HEK293 (cell line): ENCODE measurements around the gene CENPX.
A peak's percentile ranks its signal among the peaks of the same experiment; 100 is the strongest.

Source experiments
- GFI1B ChIP-seq: fragments of 450-650 bp; formaldehyde crosslinking; IDR thresholded peaks from 2 replicates; pipeline ENCODE4 v1.5.1; 2016; ENCODE audit warnings: missing biosample characterization, missing genetic modification characterization
- GLIS2 ChIP-seq: fragments of 450-650 bp; formaldehyde crosslinking; IDR thresholded peaks from 2 replicates; pipeline ENCODE4 v1.5.1; 2016; ENCODE audit warnings: missing biosample characterization, missing genetic modification characterization
- HOXA7 ChIP-seq: sonication (generic); formaldehyde crosslinking; IDR thresholded peaks from 2 replicates; pipeline ENCODE4 v1.8.1; 2022; ENCODE audit warnings: missing genetic modification reagents, borderline replicate concordance
- HOXD13 ChIP-seq: sonication (generic); formaldehyde crosslinking; IDR thresholded peaks from 2 replicates; pipeline ENCODE4 v1.8.0; 2022; ENCODE audit warnings: missing genetic modification reagents, borderline replicate concordance
- IKZF3 ChIP-seq: fragments of 450-650 bp; IDR thresholded peaks from 2 replicates; pipeline ENCODE4 v1.5.0; 2018; ENCODE audit warnings: missing biosample characterization, mild to moderate bottlenecking, missing genetic modification characterization, moderate library complexity
- KLF10 ChIP-seq: fragments of 450-650 bp; IDR thresholded peaks from 2 replicates; pipeline ENCODE4 v1.5.1; 2018; ENCODE audit warnings: missing biosample characterization, mild to moderate bottlenecking, missing genetic modification characterization
- PRDM1 ChIP-seq: fragments of 450-650 bp; formaldehyde crosslinking; IDR thresholded peaks from 2 replicates; pipeline ENCODE4; 2016; ENCODE audit warnings: missing biosample characterization, missing genetic modification characterization
- SP7 ChIP-seq: fragments of 450-650 bp; formaldehyde crosslinking; IDR thresholded peaks from 2 replicates; pipeline ENCODE4 v1.5.1; 2016; ENCODE audit warnings: missing biosample characterization, missing genetic modification characterization
- ZBTB7A ChIP-seq: fragments of 450-650 bp; formaldehyde crosslinking; IDR thresholded peaks from 2 replicates; pipeline ENCODE4 v1.5.1; 2016; ENCODE audit warnings: low read depth, missing biosample characterization, missing genetic modification characterization
- ZEB2 ChIP-seq: fragments of 450-650 bp; formaldehyde crosslinking; IDR thresholded peaks from 2 replicates; pipeline ENCODE4 v1.5.1; 2016; ENCODE audit warnings: missing biosample characterization, missing genetic modification characterization
- ZNF169 ChIP-seq: fragments of 450-650 bp; formaldehyde crosslinking; IDR thresholded peaks from 2 replicates; pipeline ENCODE4 v1.5.1; 2016; ENCODE audit warnings: missing biosample characterization, missing genetic modification characterization
- ZNF211 ChIP-seq: fragments of 450-650 bp; formaldehyde crosslinking; IDR thresholded peaks from 2 replicates; pipeline ENCODE4 v1.5.1; 2016; ENCODE audit warnings: low read depth, missing biosample characterization, missing genetic modification characterization
- ZNF221 ChIP-seq: fragments of 450-650 bp; formaldehyde crosslinking; IDR thresholded peaks from 2 replicates; pipeline ENCODE4 v1.5.1; 2017; ENCODE audit warnings: missing biosample characterization, missing genetic modification characterization, borderline replicate concordance
- ZNF239 ChIP-seq: fragments of 450-650 bp; formaldehyde crosslinking; IDR thresholded peaks from 2 replicates; pipeline ENCODE4 v1.5.1; 2016; ENCODE audit warnings: missing biosample characterization, missing genetic modification characterization
- ZNF473 ChIP-seq: fragments of 450-650 bp; formaldehyde crosslinking; IDR thresholded peaks from 2 replicates; pipeline ENCODE4 v1.5.1; 2017; ENCODE audit warnings: missing biosample characterization, missing genetic modification characterization
- ZNF596 ChIP-seq: fragments of 450-650 bp; IDR thresholded peaks from 2 replicates; pipeline ENCODE4 v1.5.0; 2018; ENCODE audit warnings: missing biosample characterization, mild to moderate bottlenecking, missing genetic modification characterization, moderate library complexity
- ZNF624 ChIP-seq: fragments of 450-650 bp; formaldehyde crosslinking; IDR thresholded peaks from 2 replicates; pipeline ENCODE4 v1.5.1; 2017; ENCODE audit warnings: missing biosample characterization, missing genetic modification characterization
- ZNF664 ChIP-seq: fragments of 450-650 bp; formaldehyde crosslinking; IDR thresholded peaks from 2 replicates; pipeline ENCODE4 v1.5.1; 2016; ENCODE audit warnings: missing biosample characterization, missing genetic modification characterization
- ZNF747 ChIP-seq: fragments of 450-650 bp; formaldehyde crosslinking; IDR thresholded peaks from 2 replicates; pipeline ENCODE4 v1.5.1; 2016; ENCODE audit warnings: missing biosample characterization, missing genetic modification characterization
- ZNF768 ChIP-seq: fragments of 450-650 bp; formaldehyde crosslinking; IDR thresholded peaks from 2 replicates; pipeline ENCODE4 v1.5.1; 2018; ENCODE audit warnings: missing biosample characterization, mild to moderate bottlenecking, missing genetic modification characterization
- TF ChIP-seq, protein P1 (sequence below): fragments of 450-650 bp; formaldehyde crosslinking; IDR thresholded peaks from 2 replicates; pipeline ENCODE4 v1.5.1; 2016; ENCODE audit warnings: missing biosample characterization, missing genetic modification characterization
- TF ChIP-seq, protein P2 (sequence below): fragments of 450-650 bp; formaldehyde crosslinking; IDR thresholded peaks from 2 replicates; pipeline ENCODE4 v1.5.1; 2017; ENCODE audit warnings: missing biosample characterization, missing genetic modification characterization
- TF ChIP-seq, protein P3 (sequence below): fragments of 450-650 bp; formaldehyde crosslinking; IDR thresholded peaks from 2 replicates; pipeline ENCODE4 v1.5.1; 2016; ENCODE audit warnings: missing biosample characterization, missing genetic modification characterization
- TF ChIP-seq, protein P4 (sequence below): fragments of 450-650 bp; formaldehyde crosslinking; IDR thresholded peaks from 2 replicates; pipeline ENCODE4 v1.5.1; 2017; ENCODE audit warnings: missing biosample characterization, mild to moderate bottlenecking, missing genetic modification characterization, moderate library complexity
- TF ChIP-seq, protein P5 (sequence below): fragments of 450-650 bp; formaldehyde crosslinking; optimal IDR thresholded peaks from 2 replicates; pipeline ENCODE3; 2016; ENCODE audit warnings: missing biosample characterization, mild to moderate bottlenecking, missing genetic modification characterization
- TF ChIP-seq, protein P6 (sequence below): fragments of 450-650 bp; formaldehyde crosslinking; IDR thresholded peaks from 2 replicates; pipeline ENCODE4 v1.5.1; 2016; ENCODE audit warnings: missing biosample characterization, missing genetic modification characterization, borderline replicate concordance
- TF ChIP-seq, protein P7 (sequence below): fragments of 450-650 bp; formaldehyde crosslinking; IDR thresholded peaks from 2 replicates; pipeline ENCODE4 v1.5.1; 2016; ENCODE audit warnings: missing biosample characterization, missing genetic modification characterization

Gene CENPX

DNA sequence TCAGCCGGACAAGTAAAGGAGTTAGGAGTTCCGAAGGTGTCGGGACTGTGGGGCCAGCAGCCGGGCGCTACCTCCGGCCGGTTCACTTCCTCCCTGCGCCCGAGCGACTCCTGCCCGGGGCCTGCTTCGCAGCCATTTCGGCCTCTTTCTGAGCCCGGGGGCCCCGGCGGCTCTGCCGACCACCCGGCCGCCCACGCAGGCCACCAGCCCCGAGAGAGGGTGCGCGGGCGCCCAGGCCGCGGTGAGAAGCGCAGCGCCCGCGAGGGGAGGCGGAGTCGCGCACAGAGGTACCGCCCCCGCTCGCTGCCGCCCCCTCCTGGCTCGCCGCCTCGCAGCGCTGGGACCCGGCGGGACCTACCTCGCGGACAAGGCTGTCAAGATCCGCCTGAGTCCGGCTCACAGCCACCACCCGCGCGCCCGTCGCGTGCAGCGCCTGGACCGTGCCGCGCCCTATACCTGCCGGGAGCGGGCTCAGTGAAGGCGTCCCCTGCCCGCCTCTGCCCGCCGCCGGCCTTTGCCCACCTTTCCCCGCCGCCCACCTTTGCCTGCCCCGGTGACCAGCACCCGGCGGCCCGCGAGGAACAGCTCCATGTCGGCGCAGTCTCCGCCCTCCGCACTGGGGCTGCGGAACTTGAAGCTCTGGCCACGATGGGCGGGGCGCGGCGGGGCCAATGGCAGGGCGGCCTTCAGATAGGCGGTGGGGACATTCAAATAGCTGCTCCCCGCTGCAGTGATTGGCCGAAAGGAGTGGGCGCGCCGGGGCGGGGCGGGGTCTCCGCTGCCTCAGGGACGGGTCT lies 14.6 kb upstream of the CENPX start, which contains the start of gene DCXR (continued):
- TF ChIP-seq KLF10 (tag by site-specific recombination) (peak; percentile 100), ZNF211 (tag by site-specific recombination) (no peak), ZBTB7A (no peak; the same call in 1 of the 2 replicates), ZEB2 (peak; percentile 97), ZNF473 (no peak), ZNF664 (no peak), ZNF239 (tag by site-specific recombination) (no peak), ZNF768 (tag by site-specific recombination) (no peak; the same call in 1 of the 2 replicates), ZNF596 (tag by site-specific recombination) (no peak), ZNF221 (tag by site-specific recombination) (no peak; the same call in 1 of the 2 replicates), IKZF3 (tag by site-specific recombination) (no peak), SP7 (peak; percentile 91), ZNF747 (tag by site-specific recombination) (no peak), PRDM1 (tag by site-specific recombination) (no peak), HOXD13 (CRISPR knock-in tag) (no peak), GFI1B (tag by site-specific recombination) (no peak), HOXA7 (no peak), ZNF169 (tag by site-specific recombination) (0 out of 2 replicates have a peak, but pooled peaks have one; percentile 10), ZNF624 (no peak), GLIS2 (tag by site-specific recombination) (peak; percentile 76; the same call in 1 of the 2 replicates)
- TF ChIP-seq, protein P1, sequence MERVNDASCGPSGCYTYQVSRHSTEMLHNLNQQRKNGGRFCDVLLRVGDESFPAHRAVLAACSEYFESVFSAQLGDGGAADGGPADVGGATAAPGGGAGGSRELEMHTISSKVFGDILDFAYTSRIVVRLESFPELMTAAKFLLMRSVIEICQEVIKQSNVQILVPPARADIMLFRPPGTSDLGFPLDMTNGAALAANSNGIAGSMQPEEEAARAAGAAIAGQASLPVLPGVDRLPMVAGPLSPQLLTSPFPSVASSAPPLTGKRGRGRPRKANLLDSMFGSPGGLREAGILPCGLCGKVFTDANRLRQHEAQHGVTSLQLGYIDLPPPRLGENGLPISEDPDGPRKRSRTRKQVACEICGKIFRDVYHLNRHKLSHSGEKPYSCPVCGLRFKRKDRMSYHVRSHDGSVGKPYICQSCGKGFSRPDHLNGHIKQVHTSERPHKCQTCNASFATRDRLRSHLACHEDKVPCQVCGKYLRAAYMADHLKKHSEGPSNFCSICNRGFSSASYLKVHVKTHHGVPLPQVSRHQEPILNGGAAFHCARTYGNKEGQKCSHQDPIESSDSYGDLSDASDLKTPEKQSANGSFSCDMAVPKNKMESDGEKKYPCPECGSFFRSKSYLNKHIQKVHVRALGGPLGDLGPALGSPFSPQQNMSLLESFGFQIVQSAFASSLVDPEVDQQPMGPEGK (tag by site-specific recombination) = peak; percentile 83
- TF ChIP-seq, protein P2, sequence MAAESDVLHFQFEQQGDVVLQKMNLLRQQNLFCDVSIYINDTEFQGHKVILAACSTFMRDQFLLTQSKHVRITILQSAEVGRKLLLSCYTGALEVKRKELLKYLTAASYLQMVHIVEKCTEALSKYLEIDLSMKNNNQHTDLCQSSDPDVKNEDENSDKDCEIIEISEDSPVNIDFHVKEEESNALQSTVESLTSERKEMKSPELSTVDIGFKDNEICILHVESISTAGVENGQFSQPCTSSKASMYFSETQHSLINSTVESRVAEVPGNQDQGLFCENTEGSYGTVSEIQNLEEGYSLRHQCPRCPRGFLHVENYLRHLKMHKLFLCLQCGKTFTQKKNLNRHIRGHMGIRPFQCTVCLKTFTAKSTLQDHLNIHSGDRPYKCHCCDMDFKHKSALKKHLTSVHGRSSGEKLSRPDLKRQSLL (tag by site-specific recombination) = peak; percentile 86
- TF ChIP-seq, protein P3, sequence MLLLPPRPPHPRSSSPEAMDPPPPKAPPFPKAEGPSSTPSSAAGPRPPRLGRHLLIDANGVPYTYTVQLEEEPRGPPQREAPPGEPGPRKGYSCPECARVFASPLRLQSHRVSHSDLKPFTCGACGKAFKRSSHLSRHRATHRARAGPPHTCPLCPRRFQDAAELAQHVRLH (tag by site-specific recombination) = peak; percentile 57
- TF ChIP-seq, protein P4, sequence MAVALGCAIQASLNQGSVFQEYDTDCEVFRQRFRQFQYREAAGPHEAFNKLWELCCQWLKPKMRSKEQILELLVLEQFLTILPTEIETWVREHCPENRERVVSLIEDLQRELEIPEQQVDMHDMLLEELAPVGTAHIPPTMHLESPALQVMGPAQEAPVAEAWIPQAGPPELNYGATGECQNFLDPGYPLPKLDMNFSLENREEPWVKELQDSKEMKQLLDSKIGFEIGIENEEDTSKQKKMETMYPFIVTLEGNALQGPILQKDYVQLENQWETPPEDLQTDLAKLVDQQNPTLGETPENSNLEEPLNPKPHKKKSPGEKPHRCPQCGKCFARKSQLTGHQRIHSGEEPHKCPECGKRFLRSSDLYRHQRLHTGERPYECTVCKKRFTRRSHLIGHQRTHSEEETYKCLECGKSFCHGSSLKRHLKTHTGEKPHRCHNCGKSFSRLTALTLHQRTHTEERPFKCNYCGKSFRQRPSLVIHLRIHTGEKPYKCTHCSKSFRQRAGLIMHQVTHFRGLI = no peak
- TF ChIP-seq, protein P5, sequence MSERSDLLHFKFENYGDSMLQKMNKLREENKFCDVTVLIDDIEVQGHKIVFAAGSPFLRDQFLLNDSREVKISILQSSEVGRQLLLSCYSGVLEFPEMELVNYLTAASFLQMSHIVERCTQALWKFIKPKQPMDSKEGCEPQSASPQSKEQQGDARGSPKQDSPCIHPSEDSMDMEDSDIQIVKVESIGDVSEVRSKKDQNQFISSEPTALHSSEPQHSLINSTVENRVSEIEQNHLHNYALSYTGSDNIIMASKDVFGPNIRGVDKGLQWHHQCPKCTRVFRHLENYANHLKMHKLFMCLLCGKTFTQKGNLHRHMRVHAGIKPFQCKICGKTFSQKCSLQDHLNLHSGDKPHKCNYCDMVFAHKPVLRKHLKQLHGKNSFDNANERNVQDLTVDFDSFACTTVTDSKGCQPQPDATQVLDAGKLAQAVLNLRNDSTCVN (tag by site-specific recombination) = peak; percentile 97
- TF ChIP-seq, protein P6, sequence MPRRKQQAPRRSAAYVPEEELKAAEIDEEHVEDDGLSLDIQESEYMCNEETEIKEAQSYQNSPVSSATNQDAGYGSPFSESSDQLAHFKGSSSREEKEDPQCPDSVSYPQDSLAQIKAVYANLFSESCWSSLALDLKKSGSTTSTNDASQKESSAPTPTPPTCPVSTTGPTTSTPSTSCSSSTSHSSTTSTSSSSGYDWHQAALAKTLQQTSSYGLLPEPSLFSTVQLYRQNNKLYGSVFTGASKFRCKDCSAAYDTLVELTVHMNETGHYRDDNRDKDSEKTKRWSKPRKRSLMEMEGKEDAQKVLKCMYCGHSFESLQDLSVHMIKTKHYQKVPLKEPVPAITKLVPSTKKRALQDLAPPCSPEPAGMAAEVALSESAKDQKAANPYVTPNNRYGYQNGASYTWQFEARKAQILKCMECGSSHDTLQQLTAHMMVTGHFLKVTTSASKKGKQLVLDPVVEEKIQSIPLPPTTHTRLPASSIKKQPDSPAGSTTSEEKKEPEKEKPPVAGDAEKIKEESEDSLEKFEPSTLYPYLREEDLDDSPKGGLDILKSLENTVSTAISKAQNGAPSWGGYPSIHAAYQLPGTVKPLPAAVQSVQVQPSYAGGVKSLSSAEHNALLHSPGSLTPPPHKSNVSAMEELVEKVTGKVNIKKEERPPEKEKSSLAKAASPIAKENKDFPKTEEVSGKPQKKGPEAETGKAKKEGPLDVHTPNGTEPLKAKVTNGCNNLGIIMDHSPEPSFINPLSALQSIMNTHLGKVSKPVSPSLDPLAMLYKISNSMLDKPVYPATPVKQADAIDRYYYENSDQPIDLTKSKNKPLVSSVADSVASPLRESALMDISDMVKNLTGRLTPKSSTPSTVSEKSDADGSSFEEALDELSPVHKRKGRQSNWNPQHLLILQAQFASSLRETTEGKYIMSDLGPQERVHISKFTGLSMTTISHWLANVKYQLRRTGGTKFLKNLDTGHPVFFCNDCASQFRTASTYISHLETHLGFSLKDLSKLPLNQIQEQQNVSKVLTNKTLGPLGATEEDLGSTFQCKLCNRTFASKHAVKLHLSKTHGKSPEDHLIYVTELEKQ = no peak
- TF ChIP-seq, protein P7, sequence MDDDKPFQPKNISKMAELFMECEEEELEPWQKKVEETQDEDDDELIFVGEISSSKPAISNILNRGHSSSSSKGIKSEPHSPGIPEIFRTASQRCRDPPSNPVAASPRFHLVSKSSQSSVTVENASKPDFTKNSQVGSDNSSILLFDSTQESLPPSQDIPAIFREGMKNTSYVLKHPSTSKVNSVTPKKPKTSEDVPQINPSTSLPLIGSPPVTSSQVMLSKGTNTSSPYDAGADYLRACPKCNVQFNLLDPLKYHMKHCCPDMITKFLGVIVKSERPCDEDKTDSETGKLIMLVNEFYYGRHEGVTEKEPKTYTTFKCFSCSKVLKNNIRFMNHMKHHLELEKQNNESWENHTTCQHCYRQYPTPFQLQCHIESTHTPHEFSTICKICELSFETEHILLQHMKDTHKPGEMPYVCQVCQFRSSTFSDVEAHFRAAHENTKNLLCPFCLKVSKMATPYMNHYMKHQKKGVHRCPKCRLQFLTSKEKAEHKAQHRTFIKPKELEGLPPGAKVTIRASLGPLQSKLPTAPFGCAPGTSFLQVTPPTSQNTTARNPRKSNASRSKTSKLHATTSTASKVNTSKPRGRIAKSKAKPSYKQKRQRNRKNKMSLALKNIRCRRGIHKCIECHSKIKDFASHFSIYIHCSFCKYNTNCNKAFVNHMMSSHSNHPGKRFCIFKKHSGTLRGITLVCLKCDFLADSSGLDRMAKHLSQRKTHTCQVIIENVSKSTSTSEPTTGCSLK (tag by site-specific recombination) = no peak
